Activated CD4-positive, alpha-beta T cell treated with anti-CD3 and anti-CD28 coated beads for 48 hours (primary cell): Measurements from ENCODE around the gene DCAF12L2.
"Not testable (repeated sequence)": the region's sequence is repeated elsewhere in the genome, so short reads cannot be mapped to it uniquely, and the experiment has no call there.

Source experiments
- DNase-seq: peaks from one replicate; pipeline ENCODE4 v3.0.0-alpha.2; 2020

DCAF12L2 gene

GRCh38 chrX:126165721-126166461, at the start of gene DCAF12L2:
DCAF12L2 (minus strand) TSS chrX:126166289; CDS start chrX:126165924, 365 bp downstream.
- DNase-seq: peak; percentile 3

- DNase-seq: not testable (repeated sequence)
Measured at GRCh38 chrX:126190888-126191287, 24.8 kb upstream of the DCAF12L2 start.

GRCh38 chrX:126177133-126177840, 11.2 kb upstream of the DCAF12L2 start:
- no peak for DNase-seq

GRCh38 chrX:126170720-126171119, 4.6 kb upstream of the DCAF12L2 start:
- DNase-seq: no peak

- no peak for DNase-seq
Measured at GRCh38 chrX:126167560-126167959, 1.5 kb upstream of the DCAF12L2 start.

- DNase-seq: no peak
Measured at GRCh38 chrX:126165401-126165720, 728 bp downstream of the DCAF12L2 start.

- no peak for DNase-seq
Measured at GRCh38 chrX:126164689-126165400, 1.2 kb downstream of the DCAF12L2 start.

GRCh38 chrX:126164226-126164625, 1.9 kb downstream of the DCAF12L2 start:
- DNase-seq: no peak

GRCh38 chrX:126141014-126141413, 25.1 kb downstream of the DCAF12L2 start:
- DNase-seq: no peak

GRCh38 chrX:126137899-126138298, 28.2 kb downstream of the DCAF12L2 start:
- no peak for DNase-seq

GRCh38 chrX:126124721-126125120, 41.4 kb downstream of the DCAF12L2 start:
- no peak for DNase-seq
